Ramos (cell line): ENCODE measurements around the gene MYPN.

ENCODE experiments used
- in situ Hi-C: fragments of 300-500 bp; cut with MboI; formaldehyde crosslinking; loops from one replicate; pipeline ENCODE4 v1.14.3; 2022; ENCODE audit warnings: low sequenced_read_pairs; ENCODE audit not compliant: unreplicated experiment

MYPN gene

GRCh38 chr10:68133523-68133922 lies 24.2 kb downstream of the MYPN start:
- in situ Hi-C loops = no loop called here

DNA sequence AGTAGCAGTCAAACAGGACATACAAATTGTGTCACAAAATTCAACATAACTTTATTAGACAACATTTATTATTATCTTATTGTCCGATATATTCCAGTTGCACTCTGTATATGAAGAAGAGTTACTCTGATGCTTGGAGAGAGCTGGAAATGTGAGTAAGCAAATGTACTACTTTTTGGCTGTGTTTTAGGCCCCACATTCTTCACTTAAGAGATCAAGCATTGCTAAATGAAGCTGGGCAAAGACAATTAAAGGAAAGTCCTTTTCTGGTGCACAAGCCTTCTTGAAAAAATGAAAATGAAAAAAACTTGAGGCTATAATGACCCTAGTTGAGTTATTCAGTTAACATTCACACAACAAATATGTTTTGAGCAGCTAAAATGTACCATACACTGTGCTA lies 26.1 kb downstream of the MYPN start:
- in situ Hi-C loops = no loop called here

DNA sequence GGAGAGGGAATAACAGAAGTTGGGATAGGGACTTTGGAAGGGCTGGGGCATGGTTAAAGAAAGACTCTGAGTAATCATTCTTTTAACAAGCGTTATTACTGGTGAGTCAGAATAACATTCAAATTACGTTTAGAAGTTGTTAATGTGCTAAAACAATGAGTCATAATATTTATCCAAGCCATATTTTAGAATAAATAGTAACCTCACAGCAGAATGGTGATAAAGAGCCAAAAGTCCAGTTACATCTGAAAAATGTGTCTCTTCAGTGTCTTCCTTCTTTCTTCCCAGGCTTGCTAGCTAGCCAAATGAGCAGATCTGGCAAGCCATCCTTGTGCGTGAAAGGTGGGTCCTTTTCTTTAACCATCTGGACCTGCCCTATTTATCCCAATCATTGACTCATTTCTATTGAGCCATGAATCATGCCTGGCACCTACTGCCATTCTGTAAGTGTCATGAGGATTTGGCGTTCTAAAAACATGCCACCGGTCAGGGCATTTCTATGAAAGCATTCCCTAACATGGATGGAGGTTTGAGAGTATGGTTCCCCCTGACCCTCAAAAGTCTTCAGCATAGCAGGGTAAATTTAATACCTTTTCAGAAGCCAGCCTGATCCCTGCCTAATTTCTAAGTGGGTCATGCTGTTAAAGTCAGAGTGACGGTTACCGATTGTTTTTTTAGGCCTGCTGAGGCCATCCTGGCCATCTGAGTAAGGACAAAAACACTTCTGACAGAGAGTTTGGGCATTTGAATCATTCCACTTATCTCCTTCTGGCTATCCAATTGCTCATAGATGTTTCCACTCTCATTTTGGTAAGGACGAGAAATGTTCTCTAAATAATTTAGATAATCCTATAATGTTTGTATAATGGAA lies 26.9 kb downstream of the MYPN start:
- in situ Hi-C loops = no loop called here

GRCh38 chr10:68137171-68137570 lies 27.9 kb downstream of the MYPN start:
- in situ Hi-C loops = no loop called here

GRCh38 chr10:68138526-68138925 lies 29.2 kb downstream of the MYPN start:
- in situ Hi-C loops = no loop called here

GRCh38 chr10:68139448-68140272 lies 30.4 kb downstream of the MYPN start:
- in situ Hi-C loops = no loop called here

DNA sequence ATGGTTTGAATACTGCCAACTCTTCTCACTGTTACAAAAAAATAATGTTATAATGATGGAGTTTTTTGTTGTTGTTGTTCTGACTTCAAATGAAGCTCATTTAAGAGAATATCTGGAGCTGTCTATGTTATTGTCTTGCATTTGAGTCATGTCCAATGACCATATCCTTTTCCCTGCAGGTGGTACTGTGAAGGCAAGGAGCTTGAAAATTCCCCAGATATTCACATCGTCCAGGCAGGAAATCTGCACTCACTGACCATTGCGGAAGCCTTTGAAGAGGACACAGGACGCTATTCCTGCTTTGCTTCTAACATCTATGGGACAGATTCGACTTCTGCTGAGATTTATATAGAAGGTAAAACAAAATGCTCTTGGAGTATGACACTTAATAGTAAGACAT lies 33.5 kb downstream of the MYPN start:
- in situ Hi-C loops = no loop called here

- in situ Hi-C loops = no loop called here
Measured at GRCh38 chr10:68144709-68145108, 35.4 kb downstream of the MYPN start.

DNA sequence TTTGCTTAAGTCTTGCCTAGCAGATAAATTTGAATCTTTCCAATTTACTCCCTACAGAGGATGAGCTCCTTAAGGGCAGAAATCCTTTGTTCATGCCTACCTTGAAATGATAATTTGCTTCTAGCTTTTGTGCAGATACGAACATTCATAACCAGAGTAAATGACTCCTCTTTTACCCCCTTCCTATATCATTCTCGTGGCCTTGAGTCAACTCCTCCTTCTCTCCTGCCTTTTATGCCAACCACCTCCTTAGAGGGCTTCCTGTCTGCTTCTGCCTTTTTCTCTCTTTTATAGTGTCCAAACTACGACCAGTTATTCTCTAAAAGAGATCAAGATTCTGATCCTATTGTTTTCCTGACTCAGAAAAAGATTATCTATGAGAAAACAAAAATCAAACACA lies 36.4 kb downstream of the MYPN start:
- in situ Hi-C loops = no loop called here

- in situ Hi-C loops = no loop called here
Measured at GRCh38 chr10:68146133-68146532, 36.8 kb downstream of the MYPN start.

- in situ Hi-C loops = loop anchor here (10.0 kb wide), 1 partner anchor 357 kb away; no protein-coding TSS in a partner anchor
Measured at GRCh38 chr10:68151453-68151852, 42.2 kb downstream of the MYPN start.

- in situ Hi-C loops = loop anchor here (10.0 kb wide), 1 partner anchor 359 kb away; no protein-coding TSS in a partner anchor
Measured at GRCh38 chr10:68153473-68154210, 44.4 kb downstream of the MYPN start.

GRCh38 chr10:68154211-68154497 lies 44.9 kb downstream of the MYPN start:
- in situ Hi-C loops = loop anchor here (10.0 kb wide), 1 partner anchor 359 kb away; no protein-coding TSS in a partner anchor

DNA sequence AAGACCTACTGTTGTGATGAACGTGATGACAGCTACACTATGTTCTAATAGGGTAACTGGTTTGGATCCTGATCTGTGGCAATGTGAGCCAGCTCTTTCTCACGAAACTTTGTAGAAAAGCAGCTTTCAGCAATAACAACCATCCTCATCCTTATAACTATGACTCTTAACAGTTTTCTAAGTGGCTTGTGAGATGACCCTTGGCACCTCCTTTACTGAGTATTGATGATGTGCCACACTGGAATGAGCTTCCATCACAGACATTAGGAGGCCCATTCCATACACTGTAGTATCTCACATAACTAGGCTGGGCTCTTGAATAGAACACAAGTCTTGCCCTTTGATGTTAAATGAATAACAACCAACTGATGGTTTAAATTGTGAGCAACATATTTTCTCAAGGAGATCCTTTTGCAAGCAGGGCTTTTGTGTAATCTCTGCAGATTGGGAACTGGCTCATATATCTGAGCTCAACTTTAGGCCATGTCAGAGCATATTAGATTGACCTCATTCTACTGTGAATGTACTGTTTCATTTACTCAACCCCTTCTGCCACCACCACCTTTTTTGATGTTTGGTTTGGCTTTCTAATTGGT lies 46.4 kb downstream of the MYPN start:
- in situ Hi-C loops = loop anchor here (5.0 to 10.0 kb wide), 2 partner anchors 298 to 361 kb away; no protein-coding TSS in a partner anchor

DNA sequence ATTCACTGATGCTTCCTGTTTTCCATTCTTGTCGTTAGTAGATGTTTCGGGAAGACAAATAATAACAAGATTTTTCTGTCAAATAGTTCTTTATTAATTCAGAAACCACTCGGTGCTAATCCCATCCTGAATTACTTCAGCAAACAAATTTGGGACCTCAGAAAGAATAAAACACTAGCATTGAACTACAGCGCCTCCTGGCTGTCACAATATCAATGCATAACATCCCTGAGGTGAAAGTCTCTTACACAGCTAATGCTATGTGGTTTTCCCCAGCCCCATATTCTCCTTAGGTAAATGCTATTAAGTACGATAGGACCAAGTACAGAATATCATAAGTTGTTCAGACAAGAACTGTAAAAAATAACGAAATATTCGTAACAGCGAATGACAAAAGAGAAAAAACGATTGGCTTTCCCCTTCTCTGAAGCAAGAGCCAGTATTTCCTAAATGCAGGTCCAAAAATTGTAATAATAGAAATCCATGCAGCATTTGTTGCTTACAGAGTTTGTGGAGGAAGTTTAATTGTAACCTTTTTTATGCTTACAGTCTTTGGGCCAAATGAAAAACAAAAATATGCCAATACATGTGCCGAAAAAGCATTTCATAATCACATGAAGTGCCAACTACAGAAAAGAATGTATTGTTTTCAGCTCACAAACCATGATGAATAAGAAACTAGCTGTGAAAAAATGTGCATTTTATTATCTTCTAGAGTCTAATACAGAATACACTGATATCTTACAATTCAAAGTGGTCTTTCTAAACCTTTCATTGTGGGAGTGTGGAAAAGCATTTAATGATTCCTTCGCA lies 47.3 kb downstream of the MYPN start:
- in situ Hi-C loops = loop anchor here (5.0 to 10.0 kb wide), 2 partner anchors 299 to 362 kb away; no protein-coding TSS in a partner anchor

DNA sequence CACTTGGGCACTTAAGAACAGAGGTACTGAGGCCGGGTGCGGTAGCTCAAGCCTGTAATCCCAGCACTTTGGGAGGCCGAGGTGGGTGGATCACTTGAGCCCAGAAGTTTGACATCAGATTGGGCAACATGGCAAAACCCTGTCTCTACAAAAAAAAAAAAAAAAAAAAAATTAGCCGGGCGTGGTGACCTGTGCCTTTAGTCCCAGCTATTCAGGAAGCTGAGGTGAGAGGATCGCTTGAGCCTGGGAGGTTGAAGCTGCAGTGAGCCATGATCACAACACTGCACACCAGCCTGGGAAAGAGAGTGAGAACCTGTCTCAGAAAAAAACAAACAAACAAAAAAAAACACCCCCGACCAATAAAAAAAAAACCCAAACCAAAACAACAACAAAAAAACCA lies 48.2 kb downstream of the MYPN start:
- in situ Hi-C loops = loop anchor here (5.0 to 10.0 kb wide), 2 partner anchors 300 to 363 kb away; no protein-coding TSS in a partner anchor

GRCh38 chr10:68158031-68158430 lies 48.7 kb downstream of the MYPN start:
- in situ Hi-C loops = loop anchor here (5.0 to 10.0 kb wide), 2 partner anchors 301 to 363 kb away; no protein-coding TSS in a partner anchor

DNA sequence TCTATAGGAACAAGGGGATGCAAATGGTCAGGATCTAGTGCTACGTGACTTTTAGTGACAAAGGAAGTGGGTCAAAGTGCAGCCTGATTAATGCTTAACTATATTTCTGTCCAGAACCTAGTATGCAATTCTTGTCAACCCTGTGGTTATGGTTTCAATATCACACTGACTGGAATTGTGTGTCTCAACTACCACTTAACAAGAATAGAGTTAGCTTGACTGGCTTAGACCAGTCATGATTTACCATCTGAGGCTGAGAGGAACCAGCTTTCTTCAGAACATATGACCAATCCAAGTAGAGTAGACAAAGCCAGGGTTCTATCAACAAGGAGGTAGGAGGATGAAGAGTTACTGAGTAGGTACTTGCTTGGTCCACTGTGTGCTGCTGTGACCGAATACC lies 54.4 kb downstream of the MYPN start:
- in situ Hi-C loops = no loop called here

DNA sequence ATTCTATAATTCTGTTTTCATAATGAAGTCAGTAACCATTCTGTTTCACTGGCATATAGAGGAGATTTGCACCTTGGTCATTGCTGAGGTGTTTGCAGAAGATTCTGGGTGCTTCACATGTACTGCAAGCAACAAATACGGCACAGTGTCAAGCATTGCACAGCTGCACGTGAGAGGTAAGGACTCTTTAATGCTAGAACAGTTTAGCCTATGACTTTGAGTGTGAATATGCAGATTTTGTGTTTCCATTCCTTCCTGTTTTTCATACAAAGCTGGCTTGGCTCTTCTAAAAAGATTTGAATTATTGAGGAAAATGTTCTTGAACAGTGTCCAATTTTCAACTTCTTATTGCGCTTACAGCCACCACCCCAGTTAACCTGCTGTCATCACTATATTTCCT lies 56.4 kb downstream of the MYPN start:
- in situ Hi-C loops = no loop called here
